Lower leg skin (tissue), 3 donors: ENCODE measurements around the gene STX4.

Source experiments
- CTCF ChIP-seq, 3 donors: fragments of 450-650 bp; IDR thresholded peaks; one replicate each; pipeline ENCODE4 v1.5.1; 2016; ENCODE audit warnings: antibody characterized with exemption in 3 of 3, mild to moderate bottlenecking in 3 of 3, moderate library complexity in 2 of 3
- POLR2A ChIP-seq, 2 donors: fragments of 450-650 bp; IDR thresholded peaks; one replicate each; pipeline ENCODE4 v1.6.1; 2016 to 2017; ENCODE audit warnings: antibody characterized with exemption in 2 of 2, mild to moderate bottlenecking in 1 of 2, moderate library complexity in 1 of 2

DNA sequence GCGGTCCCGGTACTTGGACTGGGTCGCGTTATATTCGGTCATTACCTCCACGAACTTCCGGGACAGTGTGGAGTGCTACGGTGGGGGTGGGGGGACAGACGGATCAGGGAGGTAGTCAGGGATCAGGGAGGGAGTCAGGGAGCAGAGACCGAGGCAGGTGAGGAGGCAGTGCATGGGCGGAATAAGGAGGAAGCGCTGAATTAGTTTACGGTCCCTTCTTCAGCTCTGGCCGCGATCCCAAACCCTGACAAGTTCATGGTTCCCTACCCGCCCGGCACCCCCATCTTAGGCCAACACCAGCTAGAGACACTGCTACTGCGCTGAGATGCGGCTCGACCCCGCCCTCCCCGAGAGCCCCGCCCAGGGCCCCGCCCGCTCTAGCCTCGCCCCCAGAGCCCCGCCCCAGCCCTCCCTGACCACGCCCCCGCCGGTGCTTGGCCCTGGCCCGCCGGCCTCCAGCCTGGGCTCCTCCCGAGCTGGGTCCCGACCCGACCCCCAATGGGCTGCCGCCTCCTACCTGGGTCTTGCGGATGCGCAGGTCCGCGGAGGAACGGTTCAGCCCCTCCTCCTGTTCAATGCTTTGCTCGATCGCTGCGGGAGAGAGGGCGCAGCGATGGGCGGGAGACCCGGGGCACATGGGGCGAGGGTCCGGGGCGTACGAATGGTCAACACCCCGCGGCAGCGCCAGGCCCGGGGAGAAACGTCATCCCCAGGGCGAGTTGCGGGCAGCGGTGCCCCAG, 36.2 kb upstream of the STX4 start:
- no peak for TF ChIP-seq CTCF (IDR thresholded peaks at IDR 0.05)
- TF ChIP-seq POLR2A (IDR thresholded peaks at IDR 0.05), result no peak
